Neural crest cell (in vitro differentiated cells): ENCODE measurements around the gene RAP1GDS1. TPM values are rescaled to one million over a fixed set of nuclear protein-coding genes. Genes with fewer than 3 reads are reported as not detected.

Experiments
- DNase-seq: peaks from one replicate; pipeline ENCODE4 v3.0.0; 2021; ENCODE audit warnings: low read depth, mixed read lengths, low spot score
- H3K27ac Mint-ChIP-seq: one replicate; pipeline ENCODE4 v1.8.0; 2021; ENCODE audit warnings: mild to moderate bottlenecking, mixed read lengths; ENCODE audit not compliant: unreplicated experiment
- H3K27me3 Mint-ChIP-seq: 2 replicates; pipeline ENCODE4 v1.8.0; 2021; ENCODE audit warnings: low read depth, mild to moderate bottlenecking, mixed read lengths
- H3K36me3 Mint-ChIP-seq: 2 replicates; pipeline ENCODE4 v1.8.0; 2021; ENCODE audit warnings: low read depth, mild to moderate bottlenecking, mixed read lengths
- H3K4me1 Mint-ChIP-seq: 2 replicates; pipeline ENCODE4 v1.8.0; 2021; ENCODE audit warnings: mixed read lengths
- H3K4me3 Mint-ChIP-seq: one replicate; pipeline ENCODE4 v1.8.0; 2021; ENCODE audit warnings: mild to moderate bottlenecking, mixed read lengths
- H3K9me3 Mint-ChIP-seq: 2 replicates; pipeline ENCODE4 v1.8.0; 2021; ENCODE audit warnings: mixed read lengths
- CTCF ChIP-seq: fragments of 200-600 bp; sonication (generic); conservative IDR thresholded peaks from 2 replicates; pipeline ENCODE4 v1.5.0; 2021; ENCODE audit warnings: antibody characterized with exemption, mild to moderate bottlenecking
- total RNA-seq: library from RNA; stranded (reverse); gene quantifications from 2 replicates; pipeline ENCODE4 v1.2.1, GENCODE V29; 2021

The RAP1GDS1 gene
- total RNA-seq, 1 donor from 2014 or later: 46.3 TPM

DNA sequence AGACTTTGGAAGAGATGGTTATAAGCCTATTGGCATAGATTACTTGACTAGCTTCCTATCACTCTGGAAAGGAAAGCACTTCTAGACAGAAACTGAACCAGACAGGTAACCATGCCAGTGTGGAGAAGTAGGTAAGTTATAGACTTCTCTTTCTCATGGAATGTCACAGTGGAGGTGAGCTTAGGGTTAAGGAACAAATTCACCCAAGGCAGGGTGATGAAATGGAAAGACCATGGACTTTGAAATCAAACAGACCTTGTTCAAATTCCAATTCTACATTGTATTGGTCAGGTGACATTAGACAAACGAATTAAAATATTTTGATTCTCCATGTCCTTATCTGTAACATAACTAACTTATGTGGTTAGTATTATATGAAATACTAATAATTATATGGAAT is 7.7 kb upstream of the RAP1GDS1 start:
- no peaks in the 10 kb centered on the region for H3K36me3 Mint-ChIP-seq
- H3K27ac Mint-ChIP-seq: no peak overlapping the region
- peaks cover 4% of the 10 kb centered on the region for H3K4me1 Mint-ChIP-seq
- no peak for TF ChIP-seq CTCF
- no peak overlapping the region for H3K4me3 Mint-ChIP-seq
- no peak for DNase-seq
- H3K9me3 Mint-ChIP-seq: no peaks in the 10 kb centered on the region
- H3K27me3 Mint-ChIP-seq: no peaks in the 10 kb centered on the region

DNA sequence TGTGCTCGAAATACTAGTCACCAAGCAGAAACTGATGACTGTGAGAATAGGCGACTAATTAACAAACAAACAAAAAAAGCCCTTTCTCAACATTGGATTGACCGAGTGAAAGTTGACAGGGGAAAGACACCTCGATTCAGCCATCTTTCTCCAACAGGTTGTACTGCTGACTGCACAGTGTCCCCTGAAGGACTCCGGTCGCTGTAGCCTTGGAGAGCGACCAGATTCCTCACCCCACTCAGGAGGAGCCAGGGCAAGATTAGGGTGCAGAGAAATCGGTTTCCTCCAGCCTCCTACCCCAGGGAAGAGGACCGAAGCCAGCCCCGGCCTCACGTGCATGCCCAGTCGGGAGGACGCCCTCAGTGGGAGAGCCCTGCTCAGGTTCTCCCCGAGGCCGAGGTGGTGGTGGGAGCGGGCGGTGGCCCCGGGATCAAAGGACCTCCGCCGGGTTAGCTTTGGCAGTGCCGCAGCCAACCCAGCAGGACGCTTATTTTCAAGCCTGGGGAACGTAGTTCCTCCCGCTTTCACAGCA is 1.1 kb upstream of the RAP1GDS1 start:
- Mint-ChIP-seq H3K4me3 (peak overlapping the region; percentile 97), H3K27me3 (no peaks in the 10 kb centered on the region), H3K36me3 (no peaks in the 10 kb centered on the region), H3K27ac (peak overlapping the region; percentile 99), H3K9me3 (no peaks in the 10 kb centered on the region), H3K4me1 (peaks cover 37% of the 10 kb centered on the region)
- peak; percentile 35 for DNase-seq
- no peak for TF ChIP-seq CTCF

GRCh38 chr4:98261405-98262291 is 464 bp downstream of the RAP1GDS1 start:
- Mint-ChIP-seq H3K9me3 (no peaks in the 10 kb centered on the region), H3K27me3 (no peaks in the 10 kb centered on the region), H3K27ac (peak overlapping the region; percentile 98), H3K4me3 (peak overlapping the region; percentile 97), H3K4me1 (peaks cover 37% of the 10 kb centered on the region), H3K36me3 (no peaks in the 10 kb centered on the region)
- no peak for DNase-seq
- TF ChIP-seq CTCF: no peak

- H3K27me3 Mint-ChIP-seq: no peaks in the 10 kb centered on the region
- peaks cover 5% of the 10 kb centered on the region for H3K36me3 Mint-ChIP-seq
- H3K4me1 Mint-ChIP-seq: peaks cover 37% of the 10 kb centered on the region
- H3K27ac Mint-ChIP-seq: peak overlapping the region; percentile 98
- DNase-seq: no peak
- H3K9me3 Mint-ChIP-seq: peaks cover 5% of the 10 kb centered on the region
- peak overlapping the region; percentile 97 for H3K4me3 Mint-ChIP-seq
- TF ChIP-seq CTCF: no peak
These were observed 1.2 kb downstream of the RAP1GDS1 start for GRCh38 chr4:98262431-98262830.

- TF ChIP-seq CTCF: no peak
- no peak for DNase-seq
- peaks cover 13% of the 10 kb centered on the region for H3K4me1 Mint-ChIP-seq
- H3K36me3 Mint-ChIP-seq: peaks cover 34% of the 10 kb centered on the region
- H3K27ac Mint-ChIP-seq: no peak overlapping the region
- H3K4me3 Mint-ChIP-seq: no peak overlapping the region
- peaks cover 22% of the 10 kb centered on the region for H3K9me3 Mint-ChIP-seq
- H3K27me3 Mint-ChIP-seq: no peaks in the 10 kb centered on the region
These were observed 6.3 kb downstream of the RAP1GDS1 start for GRCh38 chr4:98267498-98267897.
